HG02938 (cell line): Measurements from ENCODE around the gene AGPAT4.
"Not testable (repeated sequence)": the region's sequence is repeated elsewhere in the genome, so short reads cannot be mapped to it uniquely, and the experiment has no call there.

Experiments
- ATAC-seq: cut with Tn5 transposase; IDR thresholded peaks from one replicate; pipeline ENCODE4 v1.9.1; 2021; ENCODE audit warnings: mild to moderate bottlenecking, moderate library complexity; ENCODE audit not compliant: unreplicated experiment

The AGPAT4 gene

GRCh38 chr6:161273752-161274487, at the start of gene AGPAT4:
TSS of gene AGPAT4 (minus strand) at chr6:161274061. CDS start at chr6:161232213, 41,848 bp downstream.
- ATAC-seq, result peak; percentile 97

GRCh38 chr6:161319231-161319630, 45.4 kb upstream of the AGPAT4 start:
- no peak for ATAC-seq

GRCh38 chr6:161318456-161318855, 44.6 kb upstream of the AGPAT4 start:
- no peak for ATAC-seq

GRCh38 chr6:161316531-161316930, 42.7 kb upstream of the AGPAT4 start:
- no peak for ATAC-seq

GRCh38 chr6:161315246-161315917, 41.5 kb upstream of the AGPAT4 start:
- not testable (repeated sequence) for ATAC-seq

- not testable (repeated sequence) for ATAC-seq
Measured at GRCh38 chr6:161314541-161315245, 40.8 kb upstream of the AGPAT4 start.

GRCh38 chr6:161313940-161314509, 40.2 kb upstream of the AGPAT4 start:
- no peak for ATAC-seq

GRCh38 chr6:161313475-161313874, 39.6 kb upstream of the AGPAT4 start:
- not testable (repeated sequence) for ATAC-seq

- not testable (repeated sequence) for ATAC-seq
Measured at GRCh38 chr6:161309774-161310173, 35.9 kb upstream of the AGPAT4 start.

GRCh38 chr6:161308075-161308655, 34.3 kb upstream of the AGPAT4 start:
- no peak for ATAC-seq

- no peak for ATAC-seq
Measured at GRCh38 chr6:161305860-161306259, 32.0 kb upstream of the AGPAT4 start.

- no peak for ATAC-seq
Measured at GRCh38 chr6:161303628-161304340, 29.9 kb upstream of the AGPAT4 start.

GRCh38 chr6:161302949-161303348, 29.1 kb upstream of the AGPAT4 start:
- no peak for ATAC-seq

- no peak for ATAC-seq
Measured at GRCh38 chr6:161301338-161301737, 27.5 kb upstream of the AGPAT4 start.

- ATAC-seq, result no peak
Measured at GRCh38 chr6:161300823-161301222, 27.0 kb upstream of the AGPAT4 start.

GRCh38 chr6:161299726-161300125, 25.9 kb upstream of the AGPAT4 start:
- no peak for ATAC-seq

GRCh38 chr6:161295784-161296183, 21.9 kb upstream of the AGPAT4 start:
- no peak for ATAC-seq

GRCh38 chr6:161292650-161293281, 18.9 kb upstream of the AGPAT4 start:
- ATAC-seq, result no peak

GRCh38 chr6:161292145-161292544, 18.3 kb upstream of the AGPAT4 start:
- ATAC-seq, result no peak

- no peak for ATAC-seq
Measured at GRCh38 chr6:161290751-161291150, 16.9 kb upstream of the AGPAT4 start.
